ENCODE measurements around the gene ST14.

DNA sequence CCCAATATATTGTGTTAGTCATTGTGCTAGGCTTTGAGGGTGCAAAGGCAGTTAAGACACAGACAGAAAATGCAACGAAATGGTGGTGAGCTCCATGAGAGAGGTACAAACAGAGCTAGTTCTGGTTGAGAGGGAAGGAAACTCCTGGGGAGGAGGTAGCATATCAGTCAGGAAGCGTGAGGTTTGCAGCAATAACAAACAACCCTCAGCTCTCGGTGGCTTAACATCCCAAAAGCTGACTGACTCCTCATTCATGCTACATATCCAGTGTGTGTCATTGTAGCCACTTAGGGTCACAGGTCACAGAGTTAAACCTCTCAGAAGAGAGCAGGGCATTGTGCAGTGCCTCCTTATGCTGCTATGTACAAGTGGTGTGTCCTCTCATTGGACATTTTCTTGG lies 1.7 kb upstream of the ST14 start:
- TF ChIP-seq, protein P1, sequence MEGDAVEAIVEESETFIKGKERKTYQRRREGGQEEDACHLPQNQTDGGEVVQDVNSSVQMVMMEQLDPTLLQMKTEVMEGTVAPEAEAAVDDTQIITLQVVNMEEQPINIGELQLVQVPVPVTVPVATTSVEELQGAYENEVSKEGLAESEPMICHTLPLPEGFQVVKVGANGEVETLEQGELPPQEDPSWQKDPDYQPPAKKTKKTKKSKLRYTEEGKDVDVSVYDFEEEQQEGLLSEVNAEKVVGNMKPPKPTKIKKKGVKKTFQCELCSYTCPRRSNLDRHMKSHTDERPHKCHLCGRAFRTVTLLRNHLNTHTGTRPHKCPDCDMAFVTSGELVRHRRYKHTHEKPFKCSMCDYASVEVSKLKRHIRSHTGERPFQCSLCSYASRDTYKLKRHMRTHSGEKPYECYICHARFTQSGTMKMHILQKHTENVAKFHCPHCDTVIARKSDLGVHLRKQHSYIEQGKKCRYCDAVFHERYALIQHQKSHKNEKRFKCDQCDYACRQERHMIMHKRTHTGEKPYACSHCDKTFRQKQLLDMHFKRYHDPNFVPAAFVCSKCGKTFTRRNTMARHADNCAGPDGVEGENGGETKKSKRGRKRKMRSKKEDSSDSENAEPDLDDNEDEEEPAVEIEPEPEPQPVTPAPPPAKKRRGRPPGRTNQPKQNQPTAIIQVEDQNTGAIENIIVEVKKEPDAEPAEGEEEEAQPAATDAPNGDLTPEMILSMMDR (conservative IDR thresholded peaks at IDR 0.05) = no peak
- no peak for TF ChIP-seq EZH2 (IDR thresholded peaks at IDR 0.05; ENCODE audit: low read depth)
